Thyroid gland (tissue), 4 donors: ENCODE results near the gene RPRD1B.

Experiments used
- POLR2A ChIP-seq, 2 donors: fragments of 450-650 bp; IDR thresholded peaks; one replicate each; pipeline ENCODE4 v1.6.1; 2017; ENCODE audit warnings: antibody characterized with exemption in 2 of 2, mild to moderate bottlenecking in 2 of 2, moderate library complexity in 1 of 2
- TF ChIP-seq, protein P1 (sequence below), 6 experiments: fragments of 200-600 bp in 3 of 6; fragments of 450-650 bp in 3 of 6; sonication (generic) in 3 of 6; IDR thresholded peaks; one replicate each; pipeline ENCODE4 v1.5.1; 2016 to 2019; ENCODE audit warnings: antibody characterized with exemption in 6 of 6, mild to moderate bottlenecking in 2 of 6, inconsistent platforms in 1 of 6, moderate library complexity in 1 of 6

DNA sequence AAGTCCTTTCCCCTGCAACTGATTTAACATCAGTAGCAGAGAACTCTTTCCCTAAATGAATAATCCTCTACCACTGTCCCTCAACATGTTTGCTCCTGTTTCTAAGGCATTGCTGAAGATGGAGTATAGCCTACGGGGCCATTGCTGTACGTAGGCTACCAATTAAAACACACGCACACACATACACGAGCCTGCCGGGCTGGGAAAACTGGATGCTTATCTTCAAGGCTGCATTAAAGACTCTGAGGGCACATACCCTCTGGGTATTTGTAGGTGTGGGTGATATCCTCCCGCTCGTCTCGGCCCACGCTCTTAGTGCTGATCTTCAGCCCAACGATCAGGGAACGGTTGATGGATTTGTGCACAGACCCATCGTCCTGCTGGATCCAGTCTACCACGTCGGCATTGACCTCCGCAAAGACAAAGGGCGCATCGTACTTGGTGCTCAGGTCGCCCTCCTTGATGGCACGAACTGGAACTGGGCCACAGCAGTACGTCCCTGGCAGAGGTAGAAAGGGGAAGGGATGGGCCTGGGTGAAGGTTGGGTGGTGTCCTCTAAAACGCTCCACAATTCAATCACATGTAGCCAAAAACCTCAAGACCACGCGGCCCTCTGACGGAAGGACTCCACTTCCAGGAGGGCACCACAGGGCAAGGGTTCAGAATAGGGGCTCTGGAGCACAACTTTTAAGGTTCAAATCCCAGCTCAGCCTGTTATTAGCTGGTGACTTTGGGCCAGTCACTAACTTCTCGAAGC lies 105.8 kb downstream of the RPRD1B start:
- TF ChIP-seq, protein P1, sequence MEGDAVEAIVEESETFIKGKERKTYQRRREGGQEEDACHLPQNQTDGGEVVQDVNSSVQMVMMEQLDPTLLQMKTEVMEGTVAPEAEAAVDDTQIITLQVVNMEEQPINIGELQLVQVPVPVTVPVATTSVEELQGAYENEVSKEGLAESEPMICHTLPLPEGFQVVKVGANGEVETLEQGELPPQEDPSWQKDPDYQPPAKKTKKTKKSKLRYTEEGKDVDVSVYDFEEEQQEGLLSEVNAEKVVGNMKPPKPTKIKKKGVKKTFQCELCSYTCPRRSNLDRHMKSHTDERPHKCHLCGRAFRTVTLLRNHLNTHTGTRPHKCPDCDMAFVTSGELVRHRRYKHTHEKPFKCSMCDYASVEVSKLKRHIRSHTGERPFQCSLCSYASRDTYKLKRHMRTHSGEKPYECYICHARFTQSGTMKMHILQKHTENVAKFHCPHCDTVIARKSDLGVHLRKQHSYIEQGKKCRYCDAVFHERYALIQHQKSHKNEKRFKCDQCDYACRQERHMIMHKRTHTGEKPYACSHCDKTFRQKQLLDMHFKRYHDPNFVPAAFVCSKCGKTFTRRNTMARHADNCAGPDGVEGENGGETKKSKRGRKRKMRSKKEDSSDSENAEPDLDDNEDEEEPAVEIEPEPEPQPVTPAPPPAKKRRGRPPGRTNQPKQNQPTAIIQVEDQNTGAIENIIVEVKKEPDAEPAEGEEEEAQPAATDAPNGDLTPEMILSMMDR (IDR thresholded peaks at IDR 0.05), result no peak
- TF ChIP-seq POLR2A (IDR thresholded peaks at IDR 0.05), result no peak
